Osteocyte (in vitro differentiated cells): ENCODE results near the gene HEXIM1. TPM values are rescaled to one million over a fixed set of nuclear protein-coding genes. Genes with fewer than 3 reads are reported as not detected.

Source experiments
- DNase-seq: peaks from one replicate; pipeline ENCODE4 v3.0.0; 2021; ENCODE audit warnings: mixed read lengths; ENCODE audit not compliant: unreplicated experiment; ENCODE audit errors: extremely low spot score
- H3K27ac Mint-ChIP-seq: one replicate; pipeline ENCODE4 v1.8.0; 2021; ENCODE audit warnings: mild to moderate bottlenecking, mixed read lengths; ENCODE audit not compliant: unreplicated experiment
- H3K27me3 Mint-ChIP-seq: one replicate; pipeline ENCODE4 v1.8.0; 2021; ENCODE audit warnings: mixed read lengths; ENCODE audit not compliant: unreplicated experiment
- H3K36me3 Mint-ChIP-seq: one replicate; pipeline ENCODE4 v1.8.0; 2021; ENCODE audit warnings: mixed read lengths; ENCODE audit not compliant: unreplicated experiment
- H3K4me1 Mint-ChIP-seq: one replicate; pipeline ENCODE4 v1.8.0; 2021; ENCODE audit warnings: mixed read lengths; ENCODE audit not compliant: unreplicated experiment
- H3K4me3 Mint-ChIP-seq: one replicate; pipeline ENCODE4 v1.8.0; 2021; ENCODE audit warnings: mild to moderate bottlenecking, moderate library complexity, mixed read lengths; ENCODE audit not compliant: unreplicated experiment
- H3K9me3 Mint-ChIP-seq: one replicate; pipeline ENCODE4 v1.8.0; 2021; ENCODE audit warnings: mixed read lengths; ENCODE audit not compliant: unreplicated experiment
- total RNA-seq: library from RNA; stranded (reverse); gene quantifications from 2 replicates; pipeline ENCODE4 v1.2.1, GENCODE V29; 2021
- TF ChIP-seq, protein P1 (sequence below): fragments of 200-600 bp; sonication (generic); IDR thresholded peaks from 2 replicates; pipeline ENCODE4 v1.5.0; 2021; ENCODE audit warnings: antibody characterized with exemption, mild to moderate bottlenecking, moderate library complexity

HEXIM1 gene
- total RNA-seq, 1 donor from 2014 or later: 44.5 TPM

DNA sequence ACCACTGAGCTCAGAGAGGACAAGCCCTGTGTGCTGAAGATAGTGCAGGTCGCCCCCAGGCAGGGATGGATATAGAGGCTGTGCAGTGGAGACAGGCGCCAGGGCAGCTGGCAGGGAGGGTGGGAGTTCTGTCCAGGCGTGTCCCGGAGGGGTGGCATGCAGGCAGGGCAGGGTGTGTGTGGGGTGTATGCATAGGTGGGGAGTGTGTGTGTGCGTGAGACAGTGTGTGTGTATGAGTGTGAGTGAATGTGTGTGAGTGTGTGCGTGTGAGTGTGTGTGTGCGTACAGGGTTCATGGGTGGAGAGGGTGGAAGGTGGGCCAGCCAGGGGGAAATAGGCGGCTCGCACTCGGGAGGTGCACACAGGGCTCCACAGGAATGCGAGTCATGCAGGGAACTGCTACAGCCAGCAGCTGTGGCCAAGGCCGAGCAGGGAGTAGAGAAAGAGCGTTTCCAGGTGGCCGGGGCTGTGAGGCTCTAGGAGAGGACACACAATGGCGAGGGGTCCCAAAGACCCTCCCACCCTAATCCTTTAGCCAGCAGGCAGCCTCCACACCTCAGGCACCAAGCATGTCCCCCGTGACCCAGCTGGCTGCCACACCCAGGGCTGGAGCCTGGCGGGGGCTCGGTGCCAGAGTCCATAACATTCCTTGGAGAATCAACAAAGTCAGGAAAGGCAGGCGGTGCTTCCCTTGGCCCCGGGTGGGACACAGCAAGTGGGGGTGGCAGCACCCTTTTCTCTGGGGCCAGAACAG is 20.6 kb upstream of the HEXIM1 start:
- TF ChIP-seq, protein P1, sequence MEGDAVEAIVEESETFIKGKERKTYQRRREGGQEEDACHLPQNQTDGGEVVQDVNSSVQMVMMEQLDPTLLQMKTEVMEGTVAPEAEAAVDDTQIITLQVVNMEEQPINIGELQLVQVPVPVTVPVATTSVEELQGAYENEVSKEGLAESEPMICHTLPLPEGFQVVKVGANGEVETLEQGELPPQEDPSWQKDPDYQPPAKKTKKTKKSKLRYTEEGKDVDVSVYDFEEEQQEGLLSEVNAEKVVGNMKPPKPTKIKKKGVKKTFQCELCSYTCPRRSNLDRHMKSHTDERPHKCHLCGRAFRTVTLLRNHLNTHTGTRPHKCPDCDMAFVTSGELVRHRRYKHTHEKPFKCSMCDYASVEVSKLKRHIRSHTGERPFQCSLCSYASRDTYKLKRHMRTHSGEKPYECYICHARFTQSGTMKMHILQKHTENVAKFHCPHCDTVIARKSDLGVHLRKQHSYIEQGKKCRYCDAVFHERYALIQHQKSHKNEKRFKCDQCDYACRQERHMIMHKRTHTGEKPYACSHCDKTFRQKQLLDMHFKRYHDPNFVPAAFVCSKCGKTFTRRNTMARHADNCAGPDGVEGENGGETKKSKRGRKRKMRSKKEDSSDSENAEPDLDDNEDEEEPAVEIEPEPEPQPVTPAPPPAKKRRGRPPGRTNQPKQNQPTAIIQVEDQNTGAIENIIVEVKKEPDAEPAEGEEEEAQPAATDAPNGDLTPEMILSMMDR: no peak
- Mint-ChIP-seq H3K9me3 (no peaks in the 10 kb centered on the region), H3K36me3 (no peaks in the 10 kb centered on the region), H3K27ac (peak overlapping the region; percentile 95), H3K4me1 (peaks cover 71% of the 10 kb centered on the region), H3K4me3 (peak overlapping the region; percentile 50), H3K27me3 (no peaks in the 10 kb centered on the region)
- DNase-seq: no peak

DNA sequence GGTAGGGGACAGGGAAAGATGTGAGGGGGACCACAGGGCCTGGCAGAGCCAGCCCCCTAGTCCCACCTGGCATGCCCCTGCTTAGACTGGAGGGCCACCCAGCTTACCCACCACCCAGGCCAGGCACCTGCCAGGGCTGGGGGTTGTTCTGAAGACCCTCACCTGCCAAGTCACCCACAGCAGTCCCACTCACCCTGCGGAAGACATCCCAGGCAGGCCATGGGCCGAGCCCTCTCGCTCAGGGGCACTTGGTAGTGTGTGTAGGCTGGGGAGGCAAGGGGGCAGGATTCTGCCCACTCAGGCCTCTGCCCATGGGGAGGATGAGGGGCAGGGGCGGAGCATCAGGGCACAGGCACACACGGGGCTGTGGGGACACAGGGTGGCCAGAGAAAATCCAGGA is 19.9 kb upstream of the HEXIM1 start:
- TF ChIP-seq, protein P1: no peak
- DNase-seq: no peak
- H3K4me3 Mint-ChIP-seq: no peak overlapping the region
- peaks cover 65% of the 10 kb centered on the region for H3K4me1 Mint-ChIP-seq
- no peaks in the 10 kb centered on the region for H3K27me3 Mint-ChIP-seq
- no peaks in the 10 kb centered on the region for H3K9me3 Mint-ChIP-seq
- peak overlapping the region; percentile 95 for H3K27ac Mint-ChIP-seq
- H3K36me3 Mint-ChIP-seq: no peaks in the 10 kb centered on the region

DNA sequence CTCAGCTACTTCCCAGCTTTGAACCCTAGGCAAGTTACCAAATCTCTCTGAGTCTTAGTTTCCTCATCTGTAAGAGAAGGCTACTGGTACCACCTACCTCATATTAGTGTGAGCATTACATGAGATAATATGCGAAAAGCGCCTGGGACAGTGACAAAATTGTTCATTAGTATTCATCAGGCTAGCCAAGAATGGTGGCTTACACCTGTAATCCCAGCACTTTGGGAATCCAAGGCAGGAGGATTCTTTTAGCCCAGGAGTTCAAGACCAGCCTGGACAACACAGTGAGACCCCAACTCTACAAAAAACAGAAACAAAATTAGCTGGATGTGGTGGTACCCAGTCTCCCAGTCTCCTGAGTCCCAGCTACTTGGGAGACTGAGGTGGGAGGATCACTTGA is 19.3 kb upstream of the HEXIM1 start:
- H3K27ac Mint-ChIP-seq: peak overlapping the region; percentile 95
- H3K4me1 Mint-ChIP-seq: peaks cover 64% of the 10 kb centered on the region
- no peak overlapping the region for H3K4me3 Mint-ChIP-seq
- DNase-seq: no peak
- H3K36me3 Mint-ChIP-seq: no peaks in the 10 kb centered on the region
- H3K27me3 Mint-ChIP-seq: no peaks in the 10 kb centered on the region
- H3K9me3 Mint-ChIP-seq: no peaks in the 10 kb centered on the region
- TF ChIP-seq, protein P1: no peak

DNA sequence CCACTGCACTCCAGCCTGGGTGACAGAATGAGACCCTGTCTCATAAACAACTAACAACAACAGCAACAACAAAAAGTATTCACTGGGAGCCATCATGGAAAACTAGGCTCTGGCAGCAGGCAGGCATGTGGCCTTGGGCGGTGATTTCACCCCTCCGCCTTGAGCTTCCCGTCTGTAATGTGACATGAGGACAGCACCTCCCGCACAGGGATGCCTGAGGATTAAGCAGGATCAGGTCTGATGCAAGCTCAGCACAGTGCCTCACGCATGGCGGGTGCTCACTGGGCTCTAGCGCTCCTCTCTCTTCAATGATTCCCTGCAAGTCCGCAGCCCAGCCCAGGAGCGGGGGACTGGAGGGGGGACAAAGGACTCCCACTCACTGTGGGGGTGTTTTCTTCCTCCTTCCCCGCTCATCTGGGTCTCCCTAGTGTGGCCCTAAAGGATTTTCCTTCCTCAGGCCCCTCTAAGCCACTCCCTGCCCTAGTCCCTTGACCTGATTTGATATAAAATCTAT is 18.8 kb upstream of the HEXIM1 start:
- no peaks in the 10 kb centered on the region for H3K9me3 Mint-ChIP-seq
- H3K4me1 Mint-ChIP-seq: peaks cover 59% of the 10 kb centered on the region
- no peaks in the 10 kb centered on the region for H3K27me3 Mint-ChIP-seq
- TF ChIP-seq, protein P1: no peak
- peak overlapping the region; percentile 95 for H3K27ac Mint-ChIP-seq
- no peak for DNase-seq
- no peaks in the 10 kb centered on the region for H3K36me3 Mint-ChIP-seq
- no peak overlapping the region for H3K4me3 Mint-ChIP-seq

DNA sequence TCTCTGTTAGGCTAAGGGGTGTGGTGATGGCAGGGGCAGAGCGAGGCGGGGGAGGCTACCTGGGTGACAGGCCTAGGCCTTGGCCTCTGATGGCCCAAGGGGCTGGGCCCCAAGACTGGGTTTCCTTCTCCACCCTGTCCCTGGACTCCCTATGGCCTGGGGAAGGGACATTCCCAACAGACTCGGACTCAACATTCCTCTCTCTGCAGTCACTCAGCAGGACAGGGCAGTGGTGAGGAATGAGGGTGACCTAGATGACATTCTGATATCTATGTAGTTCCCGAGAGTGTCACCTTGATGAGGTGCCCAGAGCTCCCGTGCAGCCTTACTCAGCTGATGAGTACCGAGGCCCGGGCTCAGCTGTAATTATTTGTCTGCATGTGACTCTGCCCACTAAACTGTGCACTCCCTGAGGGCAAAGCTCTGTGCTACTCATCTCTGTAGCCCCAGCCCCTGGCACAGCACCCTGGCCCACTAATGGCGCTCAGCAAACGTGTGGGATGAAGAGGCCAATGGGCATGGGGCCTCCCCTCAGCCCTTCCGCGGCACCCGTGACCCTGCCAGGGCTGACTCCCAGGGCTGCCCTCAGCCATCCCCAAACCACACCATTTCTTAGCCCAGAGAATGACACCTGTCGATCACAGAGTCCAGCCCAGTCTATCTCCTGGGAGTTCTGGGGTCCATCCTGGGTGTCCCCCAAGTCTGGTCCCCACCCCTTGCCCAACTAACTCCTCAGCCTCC is 18.2 kb upstream of the HEXIM1 start:
- TF ChIP-seq, protein P1: no peak
- H3K27me3 Mint-ChIP-seq: no peaks in the 10 kb centered on the region
- H3K4me3 Mint-ChIP-seq: peak overlapping the region; percentile 77
- H3K9me3 Mint-ChIP-seq: no peaks in the 10 kb centered on the region
- H3K4me1 Mint-ChIP-seq: peaks cover 57% of the 10 kb centered on the region
- DNase-seq: no peak
- no peaks in the 10 kb centered on the region for H3K36me3 Mint-ChIP-seq
- peak overlapping the region; percentile 95 for H3K27ac Mint-ChIP-seq
